ENCODE data around the gene FRMPD2. TPM values are rescaled to one million over a fixed set of nuclear protein-coding genes. Genes with fewer than 3 reads are reported as not detected.

The FRMPD2 gene
- total RNA-seq, 1 experiment from 2014 or later = 1.1 TPM

DNA sequence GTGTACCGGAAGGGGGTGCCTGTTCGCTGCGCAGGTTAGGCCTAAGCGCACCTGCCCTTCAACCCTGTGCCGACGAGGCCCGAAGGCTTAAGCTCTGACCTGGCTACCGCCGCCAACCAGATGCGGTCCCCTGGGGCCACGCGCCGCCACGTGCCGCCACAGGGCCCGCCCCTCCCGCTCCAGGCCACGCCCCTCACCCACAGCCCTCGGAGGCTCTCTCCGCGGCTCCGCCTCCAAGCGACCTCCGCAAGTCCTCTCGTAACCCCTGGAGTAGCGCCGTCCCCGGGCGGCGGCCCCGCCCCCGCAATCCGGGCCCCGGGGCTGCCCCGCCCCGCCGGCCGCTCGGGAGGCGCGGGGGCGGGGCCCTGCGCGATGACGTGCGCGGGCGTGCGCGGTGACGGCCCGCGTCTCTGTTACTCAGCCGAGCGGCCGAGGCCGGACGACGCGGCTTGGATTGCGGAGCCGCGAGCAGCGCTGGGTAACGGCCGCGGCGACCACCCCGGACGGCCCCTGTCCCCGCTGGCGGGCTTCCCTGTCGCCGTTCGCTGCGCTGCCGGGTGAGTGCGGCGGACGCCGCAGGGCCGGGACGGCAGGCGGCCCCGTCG, 31.9 kb upstream of the FRMPD2 start, which contains the start of gene MAPK8 (continued):
- TF ChIP-seq, protein P1, sequence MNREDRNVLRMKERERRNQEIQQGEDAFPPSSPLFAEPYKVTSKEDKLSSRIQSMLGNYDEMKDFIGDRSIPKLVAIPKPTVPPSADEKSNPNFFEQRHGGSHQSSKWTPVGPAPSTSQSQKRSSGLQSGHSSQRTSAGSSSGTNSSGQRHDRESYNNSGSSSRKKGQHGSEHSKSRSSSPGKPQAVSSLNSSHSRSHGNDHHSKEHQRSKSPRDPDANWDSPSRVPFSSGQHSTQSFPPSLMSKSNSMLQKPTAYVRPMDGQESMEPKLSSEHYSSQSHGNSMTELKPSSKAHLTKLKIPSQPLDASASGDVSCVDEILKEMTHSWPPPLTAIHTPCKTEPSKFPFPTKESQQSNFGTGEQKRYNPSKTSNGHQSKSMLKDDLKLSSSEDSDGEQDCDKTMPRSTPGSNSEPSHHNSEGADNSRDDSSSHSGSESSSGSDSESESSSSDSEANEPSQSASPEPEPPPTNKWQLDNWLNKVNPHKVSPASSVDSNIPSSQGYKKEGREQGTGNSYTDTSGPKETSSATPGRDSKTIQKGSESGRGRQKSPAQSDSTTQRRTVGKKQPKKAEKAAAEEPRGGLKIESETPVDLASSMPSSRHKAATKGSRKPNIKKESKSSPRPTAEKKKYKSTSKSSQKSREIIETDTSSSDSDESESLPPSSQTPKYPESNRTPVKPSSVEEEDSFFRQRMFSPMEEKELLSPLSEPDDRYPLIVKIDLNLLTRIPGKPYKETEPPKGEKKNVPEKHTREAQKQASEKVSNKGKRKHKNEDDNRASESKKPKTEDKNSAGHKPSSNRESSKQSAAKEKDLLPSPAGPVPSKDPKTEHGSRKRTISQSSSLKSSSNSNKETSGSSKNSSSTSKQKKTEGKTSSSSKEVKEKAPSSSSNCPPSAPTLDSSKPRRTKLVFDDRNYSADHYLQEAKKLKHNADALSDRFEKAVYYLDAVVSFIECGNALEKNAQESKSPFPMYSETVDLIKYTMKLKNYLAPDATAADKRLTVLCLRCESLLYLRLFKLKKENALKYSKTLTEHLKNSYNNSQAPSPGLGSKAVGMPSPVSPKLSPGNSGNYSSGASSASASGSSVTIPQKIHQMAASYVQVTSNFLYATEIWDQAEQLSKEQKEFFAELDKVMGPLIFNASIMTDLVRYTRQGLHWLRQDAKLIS (CRISPR knock-in tag; IDR thresholded peaks at IDR 0.05; ENCODE audit: borderline replicate concordance) = no peak
- TF ChIP-seq CREM (CRISPR knock-in tag; IDR thresholded peaks at IDR 0.05) (peak; percentile 51; the same call in 1 of the 2 replicates), EMX1 (CRISPR knock-in tag; IDR thresholded peaks at IDR 0.05) (no peak), ZBTB21 (CRISPR knock-in tag; IDR thresholded peaks at IDR 0.05; ENCODE audit: borderline replicate concordance) (no peak; the same call in 1 of the 2 replicates), GRHL2 (CRISPR knock-in tag; IDR thresholded peaks at IDR 0.05; ENCODE audit: insufficient replicate concordance, severe bottlenecking) (no peak), OVOL2 (CRISPR knock-in tag; IDR thresholded peaks at IDR 0.05; ENCODE audit: borderline replicate concordance) (no peak), E2F1 (CRISPR knock-in tag; IDR thresholded peaks at IDR 0.05) (peak; percentile 94), USF2 (CRISPR knock-in tag; IDR thresholded peaks at IDR 0.05) (peak; percentile 94), NR3C1 (CRISPR knock-in tag; conservative IDR thresholded peaks at IDR 0.05; ENCODE audit: low read depth) (no peak), MXD4 (CRISPR knock-in tag; IDR thresholded peaks at IDR 0.05; ENCODE audit: borderline replicate concordance) (no peak), TEAD1 (CRISPR knock-in tag; IDR thresholded peaks at IDR 0.05) (peak; percentile 88), ARID4B (CRISPR knock-in tag; IDR thresholded peaks at IDR 0.05; ENCODE audit: borderline replicate concordance) (peak; percentile 85), ZNF232 (CRISPR knock-in tag; IDR thresholded peaks at IDR 0.05) (peak; percentile 98), JAZF1 (CRISPR knock-in tag; IDR thresholded peaks at IDR 0.05) (no peak), SMAD4 (CRISPR knock-in tag; IDR thresholded peaks at IDR 0.05) (peak; percentile 82; the same call in 1 of the 2 replicates)
- TF ChIP-seq, protein P2, sequence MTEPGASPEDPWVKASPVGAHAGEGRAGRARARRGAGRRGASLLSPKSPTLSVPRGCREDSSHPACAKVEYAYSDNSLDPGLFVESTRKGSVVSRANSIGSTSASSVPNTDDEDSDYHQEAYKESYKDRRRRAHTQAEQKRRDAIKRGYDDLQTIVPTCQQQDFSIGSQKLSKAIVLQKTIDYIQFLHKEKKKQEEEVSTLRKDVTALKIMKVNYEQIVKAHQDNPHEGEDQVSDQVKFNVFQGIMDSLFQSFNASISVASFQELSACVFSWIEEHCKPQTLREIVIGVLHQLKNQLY (CRISPR knock-in tag; IDR thresholded peaks at IDR 0.05) = no peak
- TF ChIP-seq, protein P3, sequence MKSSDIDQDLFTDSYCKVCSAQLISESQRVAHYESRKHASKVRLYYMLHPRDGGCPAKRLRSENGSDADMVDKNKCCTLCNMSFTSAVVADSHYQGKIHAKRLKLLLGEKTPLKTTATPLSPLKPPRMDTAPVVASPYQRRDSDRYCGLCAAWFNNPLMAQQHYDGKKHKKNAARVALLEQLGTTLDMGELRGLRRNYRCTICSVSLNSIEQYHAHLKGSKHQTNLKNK (CRISPR knock-in tag; IDR thresholded peaks at IDR 0.05) = 0 out of 2 replicates have a peak, but pooled peaks have one; percentile 63
- TF ChIP-seq, protein P4, sequence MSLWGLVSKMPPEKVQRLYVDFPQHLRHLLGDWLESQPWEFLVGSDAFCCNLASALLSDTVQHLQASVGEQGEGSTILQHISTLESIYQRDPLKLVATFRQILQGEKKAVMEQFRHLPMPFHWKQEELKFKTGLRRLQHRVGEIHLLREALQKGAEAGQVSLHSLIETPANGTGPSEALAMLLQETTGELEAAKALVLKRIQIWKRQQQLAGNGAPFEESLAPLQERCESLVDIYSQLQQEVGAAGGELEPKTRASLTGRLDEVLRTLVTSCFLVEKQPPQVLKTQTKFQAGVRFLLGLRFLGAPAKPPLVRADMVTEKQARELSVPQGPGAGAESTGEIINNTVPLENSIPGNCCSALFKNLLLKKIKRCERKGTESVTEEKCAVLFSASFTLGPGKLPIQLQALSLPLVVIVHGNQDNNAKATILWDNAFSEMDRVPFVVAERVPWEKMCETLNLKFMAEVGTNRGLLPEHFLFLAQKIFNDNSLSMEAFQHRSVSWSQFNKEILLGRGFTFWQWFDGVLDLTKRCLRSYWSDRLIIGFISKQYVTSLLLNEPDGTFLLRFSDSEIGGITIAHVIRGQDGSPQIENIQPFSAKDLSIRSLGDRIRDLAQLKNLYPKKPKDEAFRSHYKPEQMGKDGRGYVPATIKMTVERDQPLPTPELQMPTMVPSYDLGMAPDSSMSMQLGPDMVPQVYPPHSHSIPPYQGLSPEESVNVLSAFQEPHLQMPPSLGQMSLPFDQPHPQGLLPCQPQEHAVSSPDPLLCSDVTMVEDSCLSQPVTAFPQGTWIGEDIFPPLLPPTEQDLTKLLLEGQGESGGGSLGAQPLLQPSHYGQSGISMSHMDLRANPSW (CRISPR knock-in tag; conservative IDR thresholded peaks at IDR 0.05; ENCODE audit: low read depth) = no peak
- TF ChIP-seq, protein P5, sequence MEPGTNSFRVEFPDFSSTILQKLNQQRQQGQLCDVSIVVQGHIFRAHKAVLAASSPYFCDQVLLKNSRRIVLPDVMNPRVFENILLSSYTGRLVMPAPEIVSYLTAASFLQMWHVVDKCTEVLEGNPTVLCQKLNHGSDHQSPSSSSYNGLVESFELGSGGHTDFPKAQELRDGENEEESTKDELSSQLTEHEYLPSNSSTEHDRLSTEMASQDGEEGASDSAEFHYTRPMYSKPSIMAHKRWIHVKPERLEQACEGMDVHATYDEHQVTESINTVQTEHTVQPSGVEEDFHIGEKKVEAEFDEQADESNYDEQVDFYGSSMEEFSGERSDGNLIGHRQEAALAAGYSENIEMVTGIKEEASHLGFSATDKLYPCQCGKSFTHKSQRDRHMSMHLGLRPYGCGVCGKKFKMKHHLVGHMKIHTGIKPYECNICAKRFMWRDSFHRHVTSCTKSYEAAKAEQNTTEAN (CRISPR knock-in tag; IDR thresholded peaks at IDR 0.05) = no peak
- TF ChIP-seq, protein P6, sequence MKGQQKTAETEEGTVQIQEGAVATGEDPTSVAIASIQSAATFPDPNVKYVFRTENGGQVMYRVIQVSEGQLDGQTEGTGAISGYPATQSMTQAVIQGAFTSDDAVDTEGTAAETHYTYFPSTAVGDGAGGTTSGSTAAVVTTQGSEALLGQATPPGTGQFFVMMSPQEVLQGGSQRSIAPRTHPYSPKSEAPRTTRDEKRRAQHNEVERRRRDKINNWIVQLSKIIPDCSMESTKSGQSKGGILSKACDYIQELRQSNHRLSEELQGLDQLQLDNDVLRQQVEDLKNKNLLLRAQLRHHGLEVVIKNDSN (CRISPR knock-in tag; IDR thresholded peaks at IDR 0.05) = peak; percentile 94

All from WTC11 (cell line).